LNCAP (cell line): ENCODE data around the gene IL11RA.

Source experiments
- TF ChIP-seq, protein P1 (sequence below): fragments of 450-650 bp; IDR thresholded peaks from 2 replicates; pipeline ENCODE4 v1.5.1; 2017; ENCODE audit warnings: mild to moderate bottlenecking

IL11RA gene

GRCh38 chr9:34634551-34635248, 17.3 kb upstream of the IL11RA start:
- TF ChIP-seq, protein P1, sequence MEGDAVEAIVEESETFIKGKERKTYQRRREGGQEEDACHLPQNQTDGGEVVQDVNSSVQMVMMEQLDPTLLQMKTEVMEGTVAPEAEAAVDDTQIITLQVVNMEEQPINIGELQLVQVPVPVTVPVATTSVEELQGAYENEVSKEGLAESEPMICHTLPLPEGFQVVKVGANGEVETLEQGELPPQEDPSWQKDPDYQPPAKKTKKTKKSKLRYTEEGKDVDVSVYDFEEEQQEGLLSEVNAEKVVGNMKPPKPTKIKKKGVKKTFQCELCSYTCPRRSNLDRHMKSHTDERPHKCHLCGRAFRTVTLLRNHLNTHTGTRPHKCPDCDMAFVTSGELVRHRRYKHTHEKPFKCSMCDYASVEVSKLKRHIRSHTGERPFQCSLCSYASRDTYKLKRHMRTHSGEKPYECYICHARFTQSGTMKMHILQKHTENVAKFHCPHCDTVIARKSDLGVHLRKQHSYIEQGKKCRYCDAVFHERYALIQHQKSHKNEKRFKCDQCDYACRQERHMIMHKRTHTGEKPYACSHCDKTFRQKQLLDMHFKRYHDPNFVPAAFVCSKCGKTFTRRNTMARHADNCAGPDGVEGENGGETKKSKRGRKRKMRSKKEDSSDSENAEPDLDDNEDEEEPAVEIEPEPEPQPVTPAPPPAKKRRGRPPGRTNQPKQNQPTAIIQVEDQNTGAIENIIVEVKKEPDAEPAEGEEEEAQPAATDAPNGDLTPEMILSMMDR: no peak

- TF ChIP-seq, protein P1: no peak
These were observed 16.4 kb upstream of the IL11RA start for GRCh38 chr9:34635556-34635955.

DNA sequence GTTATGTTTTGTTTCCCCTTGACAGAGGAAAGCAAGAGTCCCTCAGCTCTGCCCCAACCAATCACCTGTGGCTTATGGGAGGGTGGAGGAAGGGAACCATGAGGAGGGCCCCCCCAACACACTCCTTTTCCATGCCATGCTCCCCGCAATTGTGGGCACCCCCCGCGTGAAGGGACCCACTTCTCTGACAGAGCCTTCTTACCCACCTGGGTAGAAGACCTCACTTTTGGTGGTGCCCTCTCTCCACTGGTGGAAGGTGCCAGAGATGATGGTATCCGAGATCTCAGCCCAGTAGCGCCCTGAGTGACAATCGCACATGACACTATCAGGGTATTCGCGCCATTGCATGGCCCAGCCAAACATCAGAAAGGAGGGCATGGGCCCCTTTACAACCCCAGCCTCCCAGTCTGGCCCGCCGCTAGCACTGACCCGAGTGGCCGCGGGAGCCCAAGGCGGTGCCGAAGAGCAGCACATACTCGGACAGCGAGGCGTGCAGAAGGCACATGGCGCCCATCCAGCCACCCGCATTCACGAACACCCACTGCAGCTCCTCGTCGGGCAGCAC, 15.1 kb upstream of the IL11RA start:
- TF ChIP-seq, protein P1: no peak

- TF ChIP-seq, protein P1: no peak
These were observed 14.4 kb upstream of the IL11RA start, which contains the start of gene SIGMAR1 for GRCh38 chr9:34637356-34638137. SIGMAR1 (minus strand) TSS chr9:34637787; CDS start chr9:34637697, 90 bp downstream.

DNA sequence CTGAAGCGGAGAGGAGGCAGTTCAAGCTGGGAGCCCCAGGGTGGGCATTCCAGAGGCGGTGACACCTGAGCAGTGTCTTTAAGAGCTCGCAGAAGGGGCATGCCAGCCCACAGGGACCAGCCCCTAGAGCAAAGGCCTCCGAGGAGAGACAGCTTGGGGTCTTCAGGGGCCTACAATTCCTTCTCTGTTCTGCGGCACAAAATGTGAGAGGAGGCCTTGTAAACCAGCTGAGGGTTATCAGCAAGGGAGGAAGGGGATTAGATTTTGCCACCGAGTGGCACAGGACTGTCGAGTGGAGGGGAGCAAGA, 13.9 kb upstream of the IL11RA start:
- TF ChIP-seq, protein P1: no peak

- TF ChIP-seq, protein P1: no peak
These were observed 9.3 kb upstream of the IL11RA start for GRCh38 chr9:34642679-34643078.

- TF ChIP-seq, protein P1: no peak
These were observed 7.1 kb upstream of the IL11RA start for GRCh38 chr9:34644766-34645314.
